K562 (cell line): Measurements from ENCODE around the gene CCM2. TPM values are rescaled to one million over a fixed set of nuclear protein-coding genes. Genes with fewer than 3 reads are reported as not detected.

Experiments used
- ATAC-seq: fragments of 200-7000 bp; cut with Tn5 transposase; 3 replicates; pipeline ENCODE4 v1.9.1; 2020; ENCODE audit warnings: moderate library complexity
- BruUV-seq: library from RNA; stranded (reverse); fragments of 400-500 nt; replicated peaks from 2 replicates; lab custom pipeline; 2021; lab: Mats Ljungman, UMichigan
- CTCF ChIA-PET: fragments of 300-600 bp; formaldehyde crosslinking; extraction: SDS; loops from one replicate; lab custom pipeline; 2021; ENCODE audit warnings: low intra/inter-chr PET ratio; lab: Yijun Ruan, JAX
- POLR2A ChIA-PET: fragments of 300-600, 350-650 bp; sonication (Branson Sonifier 250); formaldehyde crosslinking; extraction: SDS; loops from one replicate; lab custom pipeline; 2021; ENCODE audit warnings: antibody characterized with exemption, inconsistent platforms; lab: Yijun Ruan, JAX
- DNase-seq, 4 experiments: peaks; one replicate each; pipeline versions ENCODE4 v3.0.0 to v3.0.0-alpha.2; 2011 to 2018; ENCODE audit warnings: low spot score in 3 of 4, mixed read lengths in 3 of 4; ENCODE audit errors: extremely low read depth in 1 of 4
- FAIRE-seq: peaks from 2 replicates; lab custom pipeline; 2011; peaks lifted over from hg19 to GRCh38; lab: Jason Lieb, UNC
- H2AFZ ChIP-seq: 2 replicates; pipeline ENCODE4 v1.6.0; 2011; ENCODE audit warnings: low read depth, low read length, control low read depth, inconsistent platforms
- H3K27ac ChIP-seq: fragments of 200-600 bp; 3 replicates; pipeline ENCODE4 v1.8.0; 2011; ENCODE audit warnings: low read depth, mild to moderate bottlenecking, control low read depth, inconsistent platforms, low read length, moderate library complexity, mixed read lengths; ENCODE audit errors: extremely low read depth
- H3K27me3 ChIP-seq, 2 experiments: fragments of 300-600 bp in 1 of 2; 2 replicates in 1 of 2; 3 replicates in 1 of 2; pipeline versions ENCODE4 v1.6.0 to v1.8.0; 2011; ENCODE audit warnings: inconsistent platforms in 2 of 2, low read length in 2 of 2, mild to moderate bottlenecking in 1 of 2, mixed read lengths in 1 of 2, moderate library complexity in 1 of 2; ENCODE audit not compliant: control insufficient read depth in 2 of 2, insufficient read depth in 2 of 2
- H3K36me3 ChIP-seq: fragments of 300-600 bp; 3 replicates; pipeline ENCODE4 v1.8.0; 2011; ENCODE audit warnings: mild to moderate bottlenecking, low read length, inconsistent platforms; ENCODE audit not compliant: control insufficient read depth, insufficient read depth
- H3K4me1 ChIP-seq, 2 experiments: fragments of 200-600 bp in 1 of 2; replicated peaks in 1 of 2; 2 replicates in 1 of 2; 3 replicates in 1 of 2; pipeline versions ENCODE4 v1.5.1 to v1.8.0; 2011; ENCODE audit warnings: inconsistent platforms in 2 of 2, low read length in 2 of 2, mild to moderate bottlenecking in 1 of 2, mixed read lengths in 1 of 2, moderate library complexity in 1 of 2; ENCODE audit not compliant: control insufficient read depth in 2 of 2, insufficient read depth in 2 of 2
- H3K4me2 ChIP-seq: 2 replicates; pipeline ENCODE4 v1.6.1; 2011; ENCODE audit warnings: low read length, control low read depth, inconsistent platforms, mixed read lengths; ENCODE audit not compliant: insufficient read depth
- H3K4me3 ChIP-seq: fragments of 200-600 bp; sonication (generic), shearing (Covaris generic); 2 replicates; pipeline ENCODE4 v1.5.1; 2016; ENCODE audit warnings: control low read depth, inconsistent platforms
- H3K79me2 ChIP-seq: fragments of 200-600 bp; 3 replicates; pipeline ENCODE4 v1.8.0; 2011; ENCODE audit warnings: low read length, inconsistent platforms; ENCODE audit not compliant: control insufficient read depth, insufficient read depth
- H3K9ac ChIP-seq, 2 experiments: 2 replicates each; pipeline versions ENCODE4 v1.6.0 to v1.6.1; 2011; ENCODE audit warnings: low read depth in 2 of 2, low read length in 2 of 2, control low read depth in 1 of 2, inconsistent platforms in 1 of 2, mild to moderate bottlenecking in 1 of 2, mixed read lengths in 1 of 2; ENCODE audit not compliant: insufficient read depth in 1 of 2
- H3K9me1 ChIP-seq: one replicate; pipeline ENCODE4 v1.6.0; 2011; ENCODE audit warnings: inconsistent platforms, mild to moderate bottlenecking, low read length, moderate library complexity; ENCODE audit not compliant: control insufficient read depth, insufficient read depth
- H3K9me3 ChIP-seq: replicated peaks from 2 replicates; pipeline ENCODE4 v1.5.1; 2011; ENCODE audit warnings: low read depth, low read length, inconsistent platforms; ENCODE audit not compliant: control insufficient read depth, insufficient read depth
- H4K20me1 ChIP-seq: replicated peaks from 2 replicates; pipeline ENCODE4 v1.6.1; 2011; ENCODE audit warnings: low read length, inconsistent platforms, mixed read lengths; ENCODE audit not compliant: control insufficient read depth, insufficient read depth
- FOXK1 ChIP-seq: sonication (generic); formaldehyde crosslinking; IDR thresholded peaks from 2 replicates; pipeline ENCODE4 v1.8.0; 2022; ENCODE audit warnings: missing genetic modification reagents, mild to moderate bottlenecking, borderline replicate concordance
- KDM5B ChIP-seq: fragments of 200-600 bp; sonication (generic); IDR thresholded peaks from 2 replicates; pipeline ENCODE4 v1.6.1; 2012; ENCODE audit warnings: low read depth, mild to moderate bottlenecking, moderate library complexity, low read length, control low read depth, inconsistent platforms; ENCODE audit not compliant: insufficient replicate concordance
- NFE2L1 ChIP-seq: fragments of 450-650 bp; IDR thresholded peaks from 2 replicates; pipeline ENCODE4 v1.6.1; 2016; ENCODE audit warnings: missing genetic modification characterization, low read depth, mild to moderate bottlenecking, missing compliant biosample characterization, moderate library complexity, borderline replicate concordance
- RBFOX2 ChIP-seq: fragments of 200-400 bp; formaldehyde crosslinking; IDR thresholded peaks from 2 replicates; pipeline ENCODE4 v1.6.1; 2017; ENCODE audit warnings: low read depth, mild to moderate bottlenecking, low read length, moderate library complexity
- SIN3A ChIP-seq, 2 experiments: fragments of 150-350 bp in 1 of 2; IDR thresholded peaks; 2 replicates each; pipeline ENCODE4 v1.6.1; 2011 to 2016; ENCODE audit warnings: borderline replicate concordance in 2 of 2, low read depth in 2 of 2, low read length in 2 of 2, mild to moderate bottlenecking in 2 of 2, moderate library complexity in 2 of 2; ENCODE audit not compliant: control insufficient read depth in 1 of 2
- SMARCA5 ChIP-seq: fragments of 450-650 bp; IDR thresholded peaks from 2 replicates; pipeline ENCODE4 v1.6.1; 2016
- SMARCC2 ChIP-seq: fragments of 450-650 bp; IDR thresholded peaks from 2 replicates; pipeline ENCODE4 v1.6.1; 2017; ENCODE audit warnings: antibody characterized with exemption, moderate library complexity, mild to moderate bottlenecking, low read depth
- ZNF134 ChIP-seq: fragments of 250-450 bp; sonication (Bioruptor Pico); conservative IDR thresholded peaks from 2 replicates; pipeline ENCODE4 v1.4.0; 2020
- WGBS: fragments of 100-300 bp; shearing (Covaris generic); methylation state at CpG from one replicate; pipeline ENCODE4 v1.1.6; 2016; ENCODE audit warnings: low coverage, mixed read lengths; ENCODE audit not compliant: insufficient coverage; ENCODE audit errors: missing lambda C conversion rate; 5-methylcytosine and 5-hydroxymethylcytosine counted together
- in situ Hi-C: fragments of 300-500 bp; cut with MboI; formaldehyde crosslinking; loops from 4 replicates; pipeline ENCODE4 v1.15.0; 2018; ENCODE audit warnings: inconsistent platforms, mixed read lengths
- intact Hi-C: fragments of 100-400 bp; cut with micrococcal nuclease; formaldehyde crosslinking; loops from 2 replicates; pipeline ENCODE4 v1.14.2; 2022
- polyA plus RNA-seq, 8 experiments: library from polyadenylated mRNA; depleted of rRNA in 4 of 8; stranded (reverse) in 5 of 8; unstranded in 3 of 8; fragments of >200 nt; fragmentation: Nextera tagmentation in 2 of 8; fragmentation: Illumina TruSeq in 1 of 8; extraction: Ambion mirVana in 2 of 8; extraction: Trizol in 1 of 8; gene quantifications; 2 replicates each; pipeline versions ENCODE4 v1.2.1 to v1.2.3, GENCODE V29; 2011 to 2014; ENCODE audit warnings: inconsistent platforms in 1 of 8, missing spikeins in 1 of 8
- total RNA-seq, 7 experiments: library from RNA; depleted of rRNA in 6 of 7; stranded (reverse); fragments of >200 nt in 6 of 7; fragmentation: Illumina TruSeq in 2 of 7; extraction: Trizol in 2 of 7; gene quantifications; 2 replicates each; pipeline versions ENCODE4 v1.2.1 to v1.2.3, GENCODE V29; 2011 to 2021; ENCODE audit warnings: low replicate concordance in 1 of 7
- TF ChIP-seq, protein P1 (sequence below): fragments of 450-650 bp; IDR thresholded peaks from 2 replicates; pipeline ENCODE4 v1.6.1; 2017; ENCODE audit warnings: antibody characterized with exemption, mild to moderate bottlenecking
- TF ChIP-seq, protein P2 (sequence below): fragments of 250-450 bp; sonication (Bioruptor Pico); IDR thresholded peaks from 2 replicates; pipeline ENCODE4 v1.8.0; 2021; ENCODE audit warnings: borderline replicate concordance, mild to moderate bottlenecking, moderate library complexity; ENCODE audit not compliant: poor library complexity, severe bottlenecking
- TF ChIP-seq, protein P3 (sequence below): sonication (generic); formaldehyde crosslinking; IDR thresholded peaks from 2 replicates; pipeline ENCODE4 v1.9.0; 2022; ENCODE audit warnings: mild to moderate bottlenecking, missing genetic modification reagents
- TF ChIP-seq, protein P4 (sequence below): fragments of 250-450 bp; sonication (Bioruptor Pico); IDR thresholded peaks from 2 replicates; pipeline ENCODE4 v1.4.0; 2020; ENCODE audit warnings: mild to moderate bottlenecking, moderate library complexity

Gene CCM2
- total and polyA plus RNA-seq, 9 of the 15 experiments (the other 6 are each of a cell fraction or from before 2014, with no cell fraction given) = 0.41 to 38.6 (median 25.9) TPM

DNA sequence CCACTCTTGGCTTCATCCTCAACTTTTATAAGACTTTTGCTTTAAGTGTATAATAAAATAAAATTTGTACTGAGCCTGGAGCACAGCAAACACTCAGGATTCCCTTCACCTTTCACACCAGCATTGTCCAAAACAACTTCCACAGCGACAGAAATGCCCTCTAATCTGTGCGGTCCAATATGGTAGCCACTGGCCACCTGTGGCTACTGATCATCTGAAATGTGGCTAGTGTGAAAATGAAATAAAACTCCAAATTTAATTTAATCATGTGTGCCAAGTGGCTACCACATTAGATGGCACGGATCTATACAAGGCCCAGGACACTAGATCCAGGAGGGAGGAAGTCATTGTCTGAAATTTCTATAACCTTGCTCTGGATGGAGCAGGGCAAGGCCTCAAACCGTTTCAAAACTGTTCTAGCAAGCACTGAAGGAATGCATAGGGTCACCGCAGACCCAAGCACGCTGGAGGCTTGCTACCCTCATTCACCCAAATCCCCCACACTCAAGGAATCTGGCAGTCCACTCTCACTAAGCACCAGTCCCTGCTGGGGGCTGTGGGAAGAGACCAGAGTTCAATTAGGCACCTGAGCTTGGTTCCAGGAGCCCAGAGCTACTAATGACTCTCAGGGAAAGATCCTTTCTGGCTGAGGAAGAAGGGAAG is 14.8 kb upstream of the CCM2 start:
- Histone ChIP-seq H3K9me1 (no peaks in the 10 kb centered on the region), H3K4me2 (peak overlapping the region; percentile 100), H3K27ac (peak overlapping the region; percentile 97), H3K4me3 (peak overlapping the region; percentile 98), H3K9me3 (no peaks in the 10 kb centered on the region; the same call in 1 of the 2 replicates), H3K27me3 (no peaks in the 10 kb centered on the region), H3K79me2 (peaks cover 53% of the 10 kb centered on the region), H2AFZ (no peak overlapping the region), H4K20me1 (peaks cover 24% of the 10 kb centered on the region), H3K36me3 (peaks cover 61% of the 10 kb centered on the region), H3K4me1 (peaks cover 20 to 31% of the 10 kb centered on the region in 2 experiments; a peak in 4 of 5 replicates), H3K9ac (peak overlapping the region; percentile 99 to 100)
- BruUV-seq = TSS peak; percentile 62
- WGBS = 2% methylated on average over 6 of the region's 6 CpGs
- CTCF ChIA-PET = no interaction called here
- POLR2A ChIA-PET = interaction anchor here (0.6 to 7.4 kb wide), 19 partner anchors 8 to 402 kb away, joined by 3 to 141 read pairs (median 3); partner anchors contain the start of genes CCM2 and TBRG4
- intact Hi-C loops = loop anchor here (5.0 kb wide), 3 partner anchors 103 to 138 kb away; partner anchors contain the start of genes H2AZ2 and TBRG4
- ATAC-seq (peak; percentile 0; the same call in 1 of the 3 replicates), DNase-seq (no peak), FAIRE-seq (no peak)
- in situ Hi-C loops = no loop called here
- TF ChIP-seq ZNF134 (CRISPR knock-in tag) (no peak), KDM5B (peak; percentile 25), FOXK1 (CRISPR knock-in tag) (0 out of 2 replicates have a peak, but pooled peaks have one; percentile 35), SMARCC2 (no peak), NFE2L1 (tag) (no peak), RBFOX2 (peak; percentile 39; the same call in 1 of the 2 replicates), SIN3A (IDR thresholded peaks at IDR 0.05; ENCODE audit: borderline replicate concordance in 2 of 2, control insufficient read depth in 1 of 2, low read depth in 2 of 2, low read length in 2 of 2) (peak in 1 of 2 experiments; percentile 25; a peak in 1 of 4 replicates), SMARCA5 (no peak)
- TF ChIP-seq, protein P1, sequence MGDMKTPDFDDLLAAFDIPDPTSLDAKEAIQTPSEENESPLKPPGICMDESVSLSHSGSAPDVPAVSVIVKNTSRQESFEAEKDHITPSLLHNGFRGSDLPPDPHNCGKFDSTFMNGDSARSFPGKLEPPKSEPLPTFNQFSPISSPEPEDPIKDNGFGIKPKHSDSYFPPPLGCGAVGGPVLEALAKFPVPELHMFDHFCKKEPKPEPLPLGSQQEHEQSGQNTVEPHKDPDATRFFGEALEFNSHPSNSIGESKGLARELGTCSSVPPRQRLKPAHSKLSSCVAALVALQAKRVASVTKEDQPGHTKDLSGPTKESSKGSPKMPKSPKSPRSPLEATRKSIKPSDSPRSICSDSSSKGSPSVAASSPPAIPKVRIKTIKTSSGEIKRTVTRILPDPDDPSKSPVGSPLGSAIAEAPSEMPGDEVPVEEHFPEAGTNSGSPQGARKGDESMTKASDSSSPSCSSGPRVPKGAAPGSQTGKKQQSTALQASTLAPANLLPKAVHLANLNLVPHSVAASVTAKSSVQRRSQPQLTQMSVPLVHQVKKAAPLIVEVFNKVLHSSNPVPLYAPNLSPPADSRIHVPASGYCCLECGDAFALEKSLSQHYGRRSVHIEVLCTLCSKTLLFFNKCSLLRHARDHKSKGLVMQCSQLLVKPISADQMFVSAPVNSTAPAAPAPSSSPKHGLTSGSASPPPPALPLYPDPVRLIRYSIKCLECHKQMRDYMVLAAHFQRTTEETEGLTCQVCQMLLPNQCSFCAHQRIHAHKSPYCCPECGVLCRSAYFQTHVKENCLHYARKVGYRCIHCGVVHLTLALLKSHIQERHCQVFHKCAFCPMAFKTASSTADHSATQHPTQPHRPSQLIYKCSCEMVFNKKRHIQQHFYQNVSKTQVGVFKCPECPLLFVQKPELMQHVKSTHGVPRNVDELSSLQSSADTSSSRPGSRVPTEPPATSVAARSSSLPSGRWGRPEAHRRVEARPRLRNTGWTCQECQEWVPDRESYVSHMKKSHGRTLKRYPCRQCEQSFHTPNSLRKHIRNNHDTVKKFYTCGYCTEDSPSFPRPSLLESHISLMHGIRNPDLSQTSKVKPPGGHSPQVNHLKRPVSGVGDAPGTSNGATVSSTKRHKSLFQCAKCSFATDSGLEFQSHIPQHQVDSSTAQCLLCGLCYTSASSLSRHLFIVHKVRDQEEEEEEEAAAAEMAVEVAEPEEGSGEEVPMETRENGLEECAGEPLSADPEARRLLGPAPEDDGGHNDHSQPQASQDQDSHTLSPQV = no peak
- TF ChIP-seq, protein P2, sequence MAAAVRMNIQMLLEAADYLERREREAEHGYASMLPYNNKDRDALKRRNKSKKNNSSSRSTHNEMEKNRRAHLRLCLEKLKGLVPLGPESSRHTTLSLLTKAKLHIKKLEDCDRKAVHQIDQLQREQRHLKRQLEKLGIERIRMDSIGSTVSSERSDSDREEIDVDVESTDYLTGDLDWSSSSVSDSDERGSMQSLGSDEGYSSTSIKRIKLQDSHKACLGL (CRISPR knock-in tag) = no peak
- TF ChIP-seq, protein P3, sequence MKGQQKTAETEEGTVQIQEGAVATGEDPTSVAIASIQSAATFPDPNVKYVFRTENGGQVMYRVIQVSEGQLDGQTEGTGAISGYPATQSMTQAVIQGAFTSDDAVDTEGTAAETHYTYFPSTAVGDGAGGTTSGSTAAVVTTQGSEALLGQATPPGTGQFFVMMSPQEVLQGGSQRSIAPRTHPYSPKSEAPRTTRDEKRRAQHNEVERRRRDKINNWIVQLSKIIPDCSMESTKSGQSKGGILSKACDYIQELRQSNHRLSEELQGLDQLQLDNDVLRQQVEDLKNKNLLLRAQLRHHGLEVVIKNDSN (CRISPR knock-in tag) = no peak
- TF ChIP-seq, protein P4, sequence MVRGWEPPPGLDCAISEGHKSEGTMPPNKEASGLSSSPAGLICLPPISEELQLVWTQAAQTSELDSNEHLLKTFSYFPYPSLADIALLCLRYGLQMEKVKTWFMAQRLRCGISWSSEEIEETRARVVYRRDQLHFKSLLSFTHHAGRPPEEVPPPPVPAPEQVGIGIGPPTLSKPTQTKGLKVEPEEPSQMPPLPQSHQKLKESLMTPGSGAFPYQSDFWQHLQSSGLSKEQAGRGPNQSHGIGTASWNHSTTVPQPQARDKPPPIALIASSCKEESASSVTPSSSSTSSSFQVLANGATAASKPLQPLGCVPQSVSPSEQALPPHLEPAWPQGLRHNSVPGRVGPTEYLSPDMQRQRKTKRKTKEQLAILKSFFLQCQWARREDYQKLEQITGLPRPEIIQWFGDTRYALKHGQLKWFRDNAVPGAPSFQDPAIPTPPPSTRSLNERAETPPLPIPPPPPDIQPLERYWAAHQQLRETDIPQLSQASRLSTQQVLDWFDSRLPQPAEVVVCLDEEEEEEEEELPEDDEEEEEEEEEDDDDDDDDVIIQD (CRISPR knock-in tag) = no peak
